Panc1 (cell line): ENCODE measurements around the gene UNCX.

Experiments used
- POLR2AphosphoS5 ChIP-seq: IDR thresholded peaks from 2 replicates; pipeline ENCODE4 v1.6.1; 2012; ENCODE audit warnings: mild to moderate bottlenecking, low read depth, low read length, moderate library complexity
- TCF7L2 ChIP-seq: IDR thresholded peaks from 2 replicates; pipeline ENCODE4 v1.6.1; 2011; ENCODE audit warnings: mild to moderate bottlenecking, low read depth, low read length, inconsistent platforms
- TF ChIP-seq, protein P1 (sequence below): fragments of 450-650 bp; IDR thresholded peaks from 2 replicates; pipeline ENCODE4 v1.5.1; 2017; ENCODE audit warnings: mild to moderate bottlenecking
- TF ChIP-seq, protein P2 (sequence below), 2 experiments: IDR thresholded peaks; 2 replicates each; pipeline ENCODE4 v1.6.1; 2011 to 2012; ENCODE audit warnings: low read depth in 2 of 2, control low read depth in 1 of 2, low read length in 1 of 2, mild to moderate bottlenecking in 1 of 2, moderate library complexity in 1 of 2; ENCODE audit not compliant: insufficient read depth in 1 of 2

DNA sequence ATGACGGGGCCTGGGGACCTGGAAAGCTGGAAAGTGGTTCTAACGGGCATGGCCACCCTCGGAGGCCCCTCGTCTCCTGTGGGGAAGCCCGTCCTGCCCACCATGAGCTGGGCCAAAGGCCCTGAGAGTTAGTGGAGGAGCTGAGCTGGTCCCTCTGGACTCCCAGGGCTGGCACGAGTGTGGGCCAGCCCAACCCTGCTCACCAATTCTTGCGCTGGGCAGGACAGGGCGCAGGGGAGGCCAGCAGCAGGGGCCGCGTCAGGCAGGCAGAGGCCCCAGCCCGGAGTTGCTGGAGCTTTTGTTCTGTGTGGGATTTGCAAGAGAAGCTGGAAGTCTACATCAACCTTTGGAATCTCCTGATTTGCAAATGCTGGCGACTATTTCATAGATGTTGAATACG is 29.8 kb downstream of the UNCX start:
- TF ChIP-seq, protein P1, sequence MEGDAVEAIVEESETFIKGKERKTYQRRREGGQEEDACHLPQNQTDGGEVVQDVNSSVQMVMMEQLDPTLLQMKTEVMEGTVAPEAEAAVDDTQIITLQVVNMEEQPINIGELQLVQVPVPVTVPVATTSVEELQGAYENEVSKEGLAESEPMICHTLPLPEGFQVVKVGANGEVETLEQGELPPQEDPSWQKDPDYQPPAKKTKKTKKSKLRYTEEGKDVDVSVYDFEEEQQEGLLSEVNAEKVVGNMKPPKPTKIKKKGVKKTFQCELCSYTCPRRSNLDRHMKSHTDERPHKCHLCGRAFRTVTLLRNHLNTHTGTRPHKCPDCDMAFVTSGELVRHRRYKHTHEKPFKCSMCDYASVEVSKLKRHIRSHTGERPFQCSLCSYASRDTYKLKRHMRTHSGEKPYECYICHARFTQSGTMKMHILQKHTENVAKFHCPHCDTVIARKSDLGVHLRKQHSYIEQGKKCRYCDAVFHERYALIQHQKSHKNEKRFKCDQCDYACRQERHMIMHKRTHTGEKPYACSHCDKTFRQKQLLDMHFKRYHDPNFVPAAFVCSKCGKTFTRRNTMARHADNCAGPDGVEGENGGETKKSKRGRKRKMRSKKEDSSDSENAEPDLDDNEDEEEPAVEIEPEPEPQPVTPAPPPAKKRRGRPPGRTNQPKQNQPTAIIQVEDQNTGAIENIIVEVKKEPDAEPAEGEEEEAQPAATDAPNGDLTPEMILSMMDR, result no peak
- no peak for TF ChIP-seq POLR2AphosphoS5
- TF ChIP-seq, protein P2, sequence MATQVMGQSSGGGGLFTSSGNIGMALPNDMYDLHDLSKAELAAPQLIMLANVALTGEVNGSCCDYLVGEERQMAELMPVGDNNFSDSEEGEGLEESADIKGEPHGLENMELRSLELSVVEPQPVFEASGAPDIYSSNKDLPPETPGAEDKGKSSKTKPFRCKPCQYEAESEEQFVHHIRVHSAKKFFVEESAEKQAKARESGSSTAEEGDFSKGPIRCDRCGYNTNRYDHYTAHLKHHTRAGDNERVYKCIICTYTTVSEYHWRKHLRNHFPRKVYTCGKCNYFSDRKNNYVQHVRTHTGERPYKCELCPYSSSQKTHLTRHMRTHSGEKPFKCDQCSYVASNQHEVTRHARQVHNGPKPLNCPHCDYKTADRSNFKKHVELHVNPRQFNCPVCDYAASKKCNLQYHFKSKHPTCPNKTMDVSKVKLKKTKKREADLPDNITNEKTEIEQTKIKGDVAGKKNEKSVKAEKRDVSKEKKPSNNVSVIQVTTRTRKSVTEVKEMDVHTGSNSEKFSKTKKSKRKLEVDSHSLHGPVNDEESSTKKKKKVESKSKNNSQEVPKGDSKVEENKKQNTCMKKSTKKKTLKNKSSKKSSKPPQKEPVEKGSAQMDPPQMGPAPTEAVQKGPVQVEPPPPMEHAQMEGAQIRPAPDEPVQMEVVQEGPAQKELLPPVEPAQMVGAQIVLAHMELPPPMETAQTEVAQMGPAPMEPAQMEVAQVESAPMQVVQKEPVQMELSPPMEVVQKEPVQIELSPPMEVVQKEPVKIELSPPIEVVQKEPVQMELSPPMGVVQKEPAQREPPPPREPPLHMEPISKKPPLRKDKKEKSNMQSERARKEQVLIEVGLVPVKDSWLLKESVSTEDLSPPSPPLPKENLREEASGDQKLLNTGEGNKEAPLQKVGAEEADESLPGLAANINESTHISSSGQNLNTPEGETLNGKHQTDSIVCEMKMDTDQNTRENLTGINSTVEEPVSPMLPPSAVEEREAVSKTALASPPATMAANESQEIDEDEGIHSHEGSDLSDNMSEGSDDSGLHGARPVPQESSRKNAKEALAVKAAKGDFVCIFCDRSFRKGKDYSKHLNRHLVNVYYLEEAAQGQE (IDR thresholded peaks at IDR 0.05; ENCODE audit: insufficient read depth in 1 of 2, low read depth in 2 of 2, low read length in 1 of 2), result no peak
- no peak for TF ChIP-seq TCF7L2
